K562 (cell line): ENCODE measurements around the gene TMEM139. TPM values are rescaled to one million over a fixed set of nuclear protein-coding genes. Genes with fewer than 3 reads are reported as not detected.

ENCODE experiments used
- ATF1 ChIP-seq, 2 experiments: fragments of 450-650 bp in 1 of 2; IDR thresholded peaks; 2 replicates each; pipeline ENCODE4 v1.6.1; 2016; ENCODE audit warnings: missing compliant biosample characterization in 1 of 2, missing genetic modification characterization in 1 of 2
- BHLHE40 ChIP-seq: IDR thresholded peaks from 2 replicates; pipeline ENCODE4 v1.6.1; 2011; ENCODE audit warnings: low read length, improper control_type of control experiment
- CEBPB ChIP-seq: fragments of 450-650 bp; IDR thresholded peaks from 2 replicates; pipeline ENCODE4 v1.6.1; 2016; ENCODE audit warnings: missing genetic modification characterization, missing compliant biosample characterization
- DACH1 ChIP-seq: fragments of 450-650 bp; IDR thresholded peaks from 2 replicates; pipeline ENCODE4 v1.6.1; 2018; ENCODE audit not compliant: partially characterized antibody
- MEF2D ChIP-seq: conservative IDR thresholded peaks from 2 replicates; pipeline ENCODE4 v1.6.1; 2016; ENCODE audit warnings: low read depth, missing genetic modification characterization, missing compliant biosample characterization
- NFE2L1 ChIP-seq: fragments of 450-650 bp; IDR thresholded peaks from 2 replicates; pipeline ENCODE4 v1.6.1; 2016; ENCODE audit warnings: missing genetic modification characterization, low read depth, mild to moderate bottlenecking, missing compliant biosample characterization, moderate library complexity, borderline replicate concordance
- PHF8 ChIP-seq: fragments of 200-600 bp; sonication (generic); IDR thresholded peaks from 2 replicates; pipeline ENCODE4 v1.6.1; 2012; ENCODE audit warnings: mixed run types, mild to moderate bottlenecking, inconsistent platforms, low read length, moderate library complexity, borderline replicate concordance
- RBM15 ChIP-seq: fragments of 200-400 bp; formaldehyde crosslinking; IDR thresholded peaks from 2 replicates; pipeline ENCODE4 v1.6.1; 2018; ENCODE audit warnings: mild to moderate bottlenecking, low read length, moderate library complexity; ENCODE audit not compliant: insufficient read depth
- TCF7 ChIP-seq: sonication (generic); IDR thresholded peaks from 2 replicates; pipeline ENCODE4 v1.6.1; 2016; ENCODE audit warnings: antibody characterized with exemption, borderline replicate concordance
- ZNF175 ChIP-seq: fragments of 200-800 bp; sonication (Bioruptor generic); IDR thresholded peaks from 2 replicates; pipeline ENCODE4 v1.6.1; 2016; ENCODE audit warnings: low read depth, mild to moderate bottlenecking, missing genetic modification characterization, missing compliant biosample characterization
- ZNF445 ChIP-seq: fragments of 250-450 bp; sonication (Bioruptor Pico); IDR thresholded peaks from 2 replicates; pipeline ENCODE4 v1.4.0; 2020; ENCODE audit warnings: low read depth, mild to moderate bottlenecking, moderate library complexity
- polyA plus RNA-seq, 8 experiments: library from polyadenylated mRNA; depleted of rRNA in 4 of 8; stranded (reverse) in 5 of 8; unstranded in 3 of 8; fragments of >200 nt; fragmentation: Nextera tagmentation in 2 of 8; fragmentation: Illumina TruSeq in 1 of 8; extraction: Ambion mirVana in 2 of 8; extraction: Trizol in 1 of 8; gene quantifications; 2 replicates each; pipeline versions ENCODE4 v1.2.1 to v1.2.3, GENCODE V29; 2011 to 2014; ENCODE audit warnings: inconsistent platforms in 1 of 8, missing spikeins in 1 of 8
- total RNA-seq, 7 experiments: library from RNA; depleted of rRNA in 6 of 7; stranded (reverse); fragments of >200 nt in 6 of 7; fragmentation: Illumina TruSeq in 2 of 7; extraction: Trizol in 2 of 7; gene quantifications; 2 replicates each; pipeline versions ENCODE4 v1.2.1 to v1.2.3, GENCODE V29; 2011 to 2021; ENCODE audit warnings: low replicate concordance in 1 of 7
- TF ChIP-seq, protein P1 (sequence below): fragments of 250-450 bp; sonication (Bioruptor Pico); IDR thresholded peaks from 2 replicates; pipeline ENCODE4 v1.4.0; 2020
- TF ChIP-seq, protein P2 (sequence below): fragments of 450-650 bp; IDR thresholded peaks from 2 replicates; pipeline ENCODE4 v1.6.1; 2016; ENCODE audit warnings: antibody characterized with exemption
- TF ChIP-seq, protein P3 (sequence below), 2 experiments: fragments of 150-350 bp in 1 of 2; IDR thresholded peaks; 2 replicates each; pipeline ENCODE4 v1.6.1; 2012 to 2016; ENCODE audit warnings: low read depth in 2 of 2, low read length in 2 of 2, mild to moderate bottlenecking in 1 of 2, moderate library complexity in 1 of 2

Gene TMEM139
- total and polyA plus RNA-seq, 9 of the 15 experiments (the other 6 are each of a cell fraction or from before 2014, with no cell fraction given): 0.27 to 1.8 (median 0.79) TPM

DNA sequence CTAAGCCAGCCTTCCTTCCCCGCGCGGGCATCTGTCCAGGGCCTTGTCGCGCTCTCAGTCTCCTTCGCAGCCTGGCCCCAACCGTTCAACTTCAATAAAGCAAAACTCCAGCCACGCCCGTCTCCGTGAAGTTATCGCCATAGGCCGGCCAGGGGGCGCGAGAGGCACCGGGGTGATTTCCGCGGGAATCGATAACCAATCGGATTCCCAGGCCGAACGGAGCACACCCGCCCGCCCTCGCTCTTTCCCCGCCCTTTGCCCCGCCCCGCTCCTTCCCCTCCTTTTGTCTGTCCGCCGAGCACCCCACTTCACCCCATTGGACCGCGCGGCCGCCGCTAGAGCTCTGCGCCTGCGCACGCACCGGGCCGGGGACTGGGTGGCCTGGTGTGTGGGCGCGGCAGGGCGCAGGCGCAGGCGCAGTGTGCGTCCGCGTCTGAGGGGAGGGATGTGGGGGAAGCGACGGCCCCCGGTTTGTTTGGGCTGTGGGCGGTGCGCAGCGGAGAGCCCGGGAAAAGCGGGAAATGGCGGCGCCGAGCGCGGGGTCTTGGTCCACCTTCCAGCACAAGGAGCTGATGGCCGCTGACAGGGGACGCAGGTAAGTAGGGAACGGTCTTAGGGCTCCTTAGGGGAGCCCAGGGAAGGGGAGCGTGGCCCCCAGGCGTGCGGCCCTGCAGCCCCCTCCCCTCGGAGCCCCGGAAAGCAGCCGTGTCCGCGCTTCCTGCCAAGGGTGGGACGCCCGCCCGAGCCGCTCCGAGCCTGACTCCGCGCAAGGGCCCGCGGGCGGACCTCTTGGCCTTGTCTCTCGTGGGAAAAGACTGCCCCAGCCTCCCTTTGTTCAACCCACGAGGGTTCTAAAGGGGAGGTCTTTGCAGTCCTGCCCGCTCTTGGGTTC is 3.4 kb downstream of the TMEM139 start, which contains the start of gene CASP2 (continued):
- TF ChIP-seq, protein P1, sequence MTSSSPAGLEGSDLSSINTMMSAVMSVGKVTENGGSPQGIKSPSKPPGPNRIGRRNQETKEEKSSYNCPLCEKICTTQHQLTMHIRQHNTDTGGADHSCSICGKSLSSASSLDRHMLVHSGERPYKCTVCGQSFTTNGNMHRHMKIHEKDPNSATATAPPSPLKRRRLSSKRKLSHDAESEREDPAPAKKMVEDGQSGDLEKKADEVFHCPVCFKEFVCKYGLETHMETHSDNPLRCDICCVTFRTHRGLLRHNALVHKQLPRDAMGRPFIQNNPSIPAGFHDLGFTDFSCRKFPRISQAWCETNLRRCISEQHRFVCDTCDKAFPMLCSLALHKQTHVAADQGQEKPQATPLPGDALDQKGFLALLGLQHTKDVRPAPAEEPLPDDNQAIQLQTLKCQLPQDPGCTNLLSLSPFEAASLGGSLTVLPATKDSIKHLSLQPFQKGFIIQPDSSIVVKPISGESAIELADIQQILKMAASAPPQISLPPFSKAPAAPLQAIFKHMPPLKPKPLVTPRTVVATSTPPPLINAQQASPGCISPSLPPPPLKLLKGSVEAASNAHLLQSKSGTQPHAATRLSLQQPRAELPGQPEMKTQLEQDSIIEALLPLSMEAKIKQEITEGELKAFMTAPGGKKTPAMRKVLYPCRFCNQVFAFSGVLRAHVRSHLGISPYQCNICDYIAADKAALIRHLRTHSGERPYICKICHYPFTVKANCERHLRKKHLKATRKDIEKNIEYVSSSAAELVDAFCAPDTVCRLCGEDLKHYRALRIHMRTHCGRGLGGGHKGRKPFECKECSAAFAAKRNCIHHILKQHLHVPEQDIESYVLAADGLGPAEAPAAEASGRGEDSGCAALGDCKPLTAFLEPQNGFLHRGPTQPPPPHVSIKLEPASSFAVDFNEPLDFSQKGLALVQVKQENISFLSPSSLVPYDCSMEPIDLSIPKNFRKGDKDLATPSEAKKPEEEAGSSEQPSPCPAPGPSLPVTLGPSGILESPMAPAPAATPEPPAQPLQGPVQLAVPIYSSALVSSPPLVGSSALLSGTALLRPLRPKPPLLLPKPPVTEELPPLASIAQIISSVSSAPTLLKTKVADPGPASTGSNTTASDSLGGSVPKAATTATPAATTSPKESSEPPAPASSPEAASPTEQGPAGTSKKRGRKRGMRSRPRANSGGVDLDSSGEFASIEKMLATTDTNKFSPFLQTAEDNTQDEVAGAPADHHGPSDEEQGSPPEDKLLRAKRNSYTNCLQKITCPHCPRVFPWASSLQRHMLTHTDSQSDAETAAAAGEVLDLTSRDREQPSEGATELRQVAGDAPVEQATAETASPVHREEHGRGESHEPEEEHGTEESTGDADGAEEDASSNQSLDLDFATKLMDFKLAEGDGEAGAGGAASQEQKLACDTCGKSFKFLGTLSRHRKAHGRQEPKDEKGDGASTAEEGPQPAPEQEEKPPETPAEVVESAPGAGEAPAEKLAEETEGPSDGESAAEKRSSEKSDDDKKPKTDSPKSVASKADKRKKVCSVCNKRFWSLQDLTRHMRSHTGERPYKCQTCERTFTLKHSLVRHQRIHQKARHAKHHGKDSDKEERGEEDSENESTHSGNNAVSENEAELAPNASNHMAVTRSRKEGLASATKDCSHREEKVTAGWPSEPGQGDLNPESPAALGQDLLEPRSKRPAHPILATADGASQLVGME (CRISPR knock-in tag): peak; percentile 93
- TF ChIP-seq CEBPB (tag) (no peak), MEF2D (0 out of 2 replicates have a peak, but pooled peaks have one; percentile 38), DACH1 (peak; percentile 10), RBM15 (no peak), ZNF445 (CRISPR knock-in tag) (no peak), NFE2L1 (tag) (no peak), BHLHE40 (peak; percentile 42; the same call in 1 of the 2 replicates), ATF1 (CRISPR knock-in tag; IDR thresholded peaks at IDR 0.05) (0 out of 2 replicates have a peak, but pooled peaks have one; percentile 11), ATF1 (tag; IDR thresholded peaks at IDR 0.05) (peak; percentile 72), ZNF175 (CRISPR knock-in tag) (no peak), PHF8 (peak; percentile 99), TCF7 (0 out of 2 replicates have a peak, but pooled peaks have one; percentile 75)
- TF ChIP-seq, protein P2, sequence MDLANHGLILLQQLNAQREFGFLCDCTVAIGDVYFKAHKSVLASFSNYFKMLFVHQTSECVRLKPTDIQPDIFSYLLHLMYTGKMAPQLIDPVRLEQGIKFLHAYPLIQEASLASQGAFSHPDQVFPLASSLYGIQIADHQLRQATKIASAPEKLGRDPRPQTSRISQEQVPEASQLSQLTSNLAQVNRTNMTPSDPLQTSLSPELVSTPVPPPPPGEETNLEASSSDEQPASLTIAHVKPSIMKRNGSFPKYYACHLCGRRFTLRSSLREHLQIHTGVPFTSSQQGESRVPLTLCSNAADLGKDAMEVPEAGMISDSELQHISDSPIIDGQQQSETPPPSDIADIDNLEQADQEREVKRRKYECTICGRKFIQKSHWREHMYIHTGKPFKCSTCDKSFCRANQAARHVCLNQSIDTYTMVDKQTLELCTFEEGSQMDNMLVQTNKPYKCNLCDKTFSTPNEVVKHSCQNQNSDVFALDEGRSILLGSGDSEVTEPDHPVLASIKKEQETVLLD: peak; percentile 99
- TF ChIP-seq, protein P3, sequence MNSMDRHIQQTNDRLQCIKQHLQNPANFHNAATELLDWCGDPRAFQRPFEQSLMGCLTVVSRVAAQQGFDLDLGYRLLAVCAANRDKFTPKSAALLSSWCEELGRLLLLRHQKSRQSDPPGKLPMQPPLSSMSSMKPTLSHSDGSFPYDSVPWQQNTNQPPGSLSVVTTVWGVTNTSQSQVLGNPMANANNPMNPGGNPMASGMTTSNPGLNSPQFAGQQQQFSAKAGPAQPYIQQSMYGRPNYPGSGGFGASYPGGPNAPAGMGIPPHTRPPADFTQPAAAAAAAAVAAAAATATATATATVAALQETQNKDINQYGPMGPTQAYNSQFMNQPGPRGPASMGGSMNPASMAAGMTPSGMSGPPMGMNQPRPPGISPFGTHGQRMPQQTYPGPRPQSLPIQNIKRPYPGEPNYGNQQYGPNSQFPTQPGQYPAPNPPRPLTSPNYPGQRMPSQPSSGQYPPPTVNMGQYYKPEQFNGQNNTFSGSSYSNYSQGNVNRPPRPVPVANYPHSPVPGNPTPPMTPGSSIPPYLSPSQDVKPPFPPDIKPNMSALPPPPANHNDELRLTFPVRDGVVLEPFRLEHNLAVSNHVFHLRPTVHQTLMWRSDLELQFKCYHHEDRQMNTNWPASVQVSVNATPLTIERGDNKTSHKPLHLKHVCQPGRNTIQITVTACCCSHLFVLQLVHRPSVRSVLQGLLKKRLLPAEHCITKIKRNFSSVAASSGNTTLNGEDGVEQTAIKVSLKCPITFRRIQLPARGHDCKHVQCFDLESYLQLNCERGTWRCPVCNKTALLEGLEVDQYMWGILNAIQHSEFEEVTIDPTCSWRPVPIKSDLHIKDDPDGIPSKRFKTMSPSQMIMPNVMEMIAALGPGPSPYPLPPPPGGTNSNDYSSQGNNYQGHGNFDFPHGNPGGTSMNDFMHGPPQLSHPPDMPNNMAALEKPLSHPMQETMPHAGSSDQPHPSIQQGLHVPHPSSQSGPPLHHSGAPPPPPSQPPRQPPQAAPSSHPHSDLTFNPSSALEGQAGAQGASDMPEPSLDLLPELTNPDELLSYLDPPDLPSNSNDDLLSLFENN (IDR thresholded peaks at IDR 0.05; ENCODE audit: low read depth in 2 of 2, low read length in 2 of 2): peak in 1 of 2 experiments; percentile 56; a peak in 2 of 4 replicates
